Activated naive CD4-positive, alpha-beta T cell (primary cell): ENCODE results near the gene ANGPTL5.
"Not testable (repeated sequence)": the region's sequence is repeated elsewhere in the genome, so short reads cannot be mapped to it uniquely, and the experiment has no call there.

ENCODE experiments used
- DNase-seq, 4 experiments: peaks; one replicate each; lab custom pipeline; 2025; lab: John Stamatoyannopoulos, UW

ANGPTL5 gene

GRCh38 chr11:101885631-101886030, 30.7 kb downstream of the ANGPTL5 start:
- DNase-seq, result no peak

DNA sequence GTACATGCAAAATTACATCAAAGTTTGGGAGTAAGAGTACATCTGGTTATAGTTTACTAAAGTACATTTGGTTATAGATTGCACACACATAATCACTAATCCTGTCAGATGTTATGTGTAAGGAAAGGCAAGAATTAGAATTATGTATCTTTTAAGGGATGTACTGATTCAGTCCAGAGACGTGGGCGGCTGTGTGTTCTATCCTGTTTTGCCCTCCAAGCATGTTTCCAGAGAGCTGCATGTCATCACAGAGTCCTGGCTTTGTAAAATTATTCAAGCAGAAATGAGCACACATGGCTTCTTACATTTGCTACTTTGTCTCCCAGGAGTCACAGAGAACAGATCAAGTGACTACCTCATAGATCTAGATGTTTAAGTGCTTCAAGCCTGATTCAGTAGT, 34.7 kb downstream of the ANGPTL5 start:
- no peak for DNase-seq

GRCh38 chr11:101880222-101880621, 36.1 kb downstream of the ANGPTL5 start:
- no peak for DNase-seq

DNA sequence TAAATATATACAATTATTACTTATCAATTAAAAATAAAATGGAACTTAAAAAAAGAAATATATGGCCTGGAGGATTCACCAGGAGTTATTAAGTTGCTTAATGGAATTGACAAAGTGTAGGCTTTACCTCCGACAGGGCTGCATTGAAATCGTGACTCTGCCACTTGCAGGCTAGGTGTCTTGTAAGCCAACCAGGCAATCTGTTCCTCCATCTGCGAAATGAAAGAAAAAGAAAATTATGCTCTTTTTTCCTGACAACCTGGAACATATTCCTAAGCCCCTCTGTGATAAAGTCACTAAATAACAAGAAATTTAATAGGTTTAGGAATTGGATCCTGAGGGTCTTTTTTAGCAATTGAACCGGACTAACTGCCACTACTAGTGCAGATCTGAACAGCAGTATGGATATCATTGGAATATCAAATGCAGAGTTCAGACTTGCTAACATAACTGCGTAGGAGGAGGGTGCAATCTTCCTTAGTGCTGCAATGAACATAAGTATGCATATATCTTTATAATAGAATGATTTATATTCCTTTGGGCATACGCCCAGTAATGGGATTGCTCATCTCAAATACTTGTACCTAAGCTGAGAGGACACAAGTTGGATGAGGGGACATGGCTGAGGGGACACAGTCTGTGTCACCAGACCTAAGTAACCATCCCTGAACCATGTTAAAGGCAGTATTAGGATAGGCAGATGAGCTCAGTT, 44.0 kb downstream of the ANGPTL5 start:
- no peak for DNase-seq

DNA sequence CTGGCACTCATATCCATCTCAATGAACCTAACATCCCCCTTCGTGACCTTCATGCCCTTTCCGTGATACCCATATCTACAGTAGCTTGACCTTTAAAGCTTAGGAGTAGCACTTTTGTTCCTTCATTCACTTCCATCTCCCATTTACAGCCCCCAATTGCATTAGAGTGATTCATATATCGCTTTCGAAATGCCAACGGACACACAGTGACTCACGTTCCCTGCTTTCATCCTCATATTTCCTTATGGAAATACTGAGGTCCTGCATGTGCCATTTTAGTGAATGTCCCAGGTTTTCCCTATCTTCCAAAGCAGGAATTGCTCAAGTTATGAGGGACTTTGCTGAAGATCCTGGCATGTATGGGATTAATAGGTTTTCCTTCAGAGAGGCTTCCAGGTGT, 45.8 kb downstream of the ANGPTL5 start:
- no peak for DNase-seq

DNA sequence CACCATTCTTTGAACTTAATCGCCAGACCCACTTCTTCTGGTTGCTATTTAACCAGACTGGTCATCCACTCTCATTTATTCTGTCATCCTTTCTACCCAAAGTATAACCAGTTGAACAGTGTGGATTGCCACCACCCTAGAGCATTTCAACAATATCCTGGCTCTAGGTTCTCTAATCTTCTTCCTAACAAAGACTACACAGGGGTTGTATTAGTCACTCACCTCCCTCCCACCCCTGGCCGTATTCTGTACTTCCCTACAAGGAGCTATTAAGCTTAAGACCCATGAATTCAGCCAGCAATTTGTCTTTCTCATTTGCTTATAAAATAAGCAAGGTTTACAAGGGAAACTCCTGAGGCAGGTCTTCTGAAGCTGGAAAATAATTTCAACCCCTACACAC, 48.4 kb downstream of the ANGPTL5 start:
- no peak for DNase-seq

DNA sequence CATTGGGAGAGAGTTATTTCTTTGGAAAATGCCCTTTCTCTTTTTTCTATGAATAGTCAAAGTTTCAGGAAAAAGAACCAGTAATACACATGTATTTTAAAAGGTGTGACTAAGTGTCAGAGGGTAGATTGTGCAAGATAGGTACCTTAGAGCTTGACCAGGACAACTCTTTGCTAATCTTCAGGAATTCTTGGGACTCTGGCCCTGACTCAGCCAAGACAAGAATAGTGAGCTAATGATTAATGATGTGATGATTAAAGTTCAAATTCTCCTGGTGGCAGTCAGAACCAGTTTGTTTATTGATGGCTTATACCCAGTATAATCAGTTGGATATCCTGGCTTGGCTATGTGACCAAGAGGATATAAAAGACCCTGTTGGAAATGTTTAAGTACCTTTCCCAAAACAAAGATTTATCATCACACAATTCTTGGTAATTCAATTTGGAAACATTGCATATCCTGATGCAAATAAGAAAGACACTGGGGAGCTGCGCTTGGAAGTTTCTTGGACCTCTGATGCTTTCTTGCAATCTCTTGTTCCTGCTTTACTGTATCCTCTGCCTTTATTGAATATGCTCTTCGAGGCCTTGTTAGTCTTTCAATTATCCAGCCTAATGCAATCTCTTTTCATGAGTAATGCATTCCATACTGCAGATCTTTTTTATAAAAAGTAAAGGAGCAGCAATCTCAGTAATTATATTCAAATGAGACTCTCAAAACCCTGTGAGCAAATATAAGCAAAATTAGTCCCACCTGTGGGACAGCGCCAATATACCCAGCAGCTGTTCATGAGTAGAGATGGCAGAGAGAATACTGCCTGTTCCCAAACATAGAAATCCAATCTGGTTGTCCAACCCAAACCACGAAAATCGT, 49.5 kb downstream of the ANGPTL5 start:
- DNase-seq, result no peak

DNA sequence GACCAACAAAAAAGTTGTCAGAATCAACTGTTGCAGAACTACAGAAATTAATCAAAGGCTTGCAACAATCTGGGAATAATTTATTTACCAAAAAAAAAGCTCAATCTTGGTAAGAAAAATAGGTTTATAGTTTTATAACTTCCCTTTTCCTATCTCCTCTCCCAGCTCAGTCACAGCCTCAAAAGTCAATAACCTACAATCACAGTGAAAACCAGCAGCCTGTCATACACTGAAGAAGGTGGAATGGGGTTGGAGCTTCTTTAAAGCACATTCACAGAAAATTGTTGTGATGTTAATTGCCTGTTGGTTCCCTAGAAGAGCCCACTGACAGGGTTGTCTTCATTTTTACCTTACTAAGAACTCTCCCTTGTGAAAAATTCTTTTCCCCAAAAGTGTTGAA, 52.2 kb downstream of the ANGPTL5 start:
- no peak for DNase-seq

GRCh38 chr11:101863361-101863760, 53.0 kb downstream of the ANGPTL5 start:
- DNase-seq, result no peak

DNA sequence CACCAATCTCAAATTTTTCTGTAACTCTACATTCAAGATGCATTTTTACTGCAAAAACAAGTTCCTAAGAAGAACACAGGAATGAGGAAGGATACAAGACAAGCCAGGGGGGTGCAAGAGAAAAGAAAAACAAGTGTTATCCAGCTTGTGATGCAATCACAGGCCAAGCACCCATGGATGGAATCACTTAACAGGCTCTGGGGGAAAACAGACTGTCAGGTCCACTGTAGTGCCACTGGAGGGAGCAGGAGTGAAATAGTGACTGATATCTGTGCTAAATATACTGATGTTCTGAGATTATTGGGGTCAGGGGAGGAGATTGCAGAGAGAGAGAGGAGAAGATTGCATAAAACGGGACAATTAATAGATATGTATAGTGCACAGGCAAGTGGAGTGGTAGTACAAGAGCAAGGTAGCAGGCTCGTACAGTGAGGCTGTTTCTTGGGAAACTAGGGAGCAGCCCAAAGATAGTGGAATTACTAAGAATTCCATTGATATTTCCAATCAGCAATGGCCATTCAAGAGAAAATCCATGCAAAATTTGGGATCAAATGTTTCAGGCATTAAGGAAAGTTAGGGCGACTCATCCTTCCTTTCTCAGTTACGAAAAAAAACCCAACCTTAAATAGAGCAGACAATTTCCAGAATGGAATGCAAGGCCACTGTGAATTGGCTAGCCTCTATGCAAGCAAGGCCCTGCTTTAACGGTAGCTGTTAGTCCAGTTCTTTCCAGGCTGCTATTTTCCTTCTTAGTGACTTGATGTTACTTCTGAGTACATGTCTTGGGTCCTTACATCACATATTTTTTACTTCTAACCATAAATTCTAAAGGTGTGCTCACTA, 53.7 kb downstream of the ANGPTL5 start:
- no peak for DNase-seq

DNA sequence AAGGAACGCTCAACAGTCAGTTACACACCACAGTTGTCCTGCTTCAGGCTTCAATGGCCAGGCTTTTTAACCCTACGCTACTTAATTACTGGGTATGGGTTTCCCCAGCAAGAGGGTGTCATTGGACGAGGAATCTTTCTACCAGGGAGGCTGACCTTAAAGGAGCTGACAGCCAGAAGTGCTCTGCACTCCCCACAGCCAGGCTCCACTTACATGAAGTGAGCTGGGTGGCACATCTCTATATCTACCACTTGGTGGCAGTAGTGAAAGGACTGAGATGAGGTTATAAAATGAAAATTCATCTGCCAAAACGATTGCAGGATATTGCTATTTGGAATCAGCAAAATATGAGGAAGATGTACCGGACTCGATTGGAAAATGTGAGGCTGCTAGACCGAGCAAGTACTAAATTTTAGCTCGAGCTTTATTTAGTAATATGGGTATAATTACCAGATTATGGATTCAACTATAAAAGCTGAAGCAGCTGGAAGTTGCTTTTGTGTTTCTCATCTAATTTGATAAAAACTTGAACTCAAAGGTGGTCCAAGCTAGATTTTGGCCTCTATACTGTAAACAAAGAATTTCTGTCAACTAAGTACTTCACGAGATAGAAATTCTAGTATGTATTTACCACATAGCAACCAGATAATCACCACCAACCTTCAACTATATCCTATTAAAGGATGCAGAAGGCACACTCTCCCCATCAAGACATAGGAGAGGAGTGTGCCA, 55.5 kb downstream of the ANGPTL5 start:
- peak in 1 of 4 experiments; percentile 0 for DNase-seq

- not testable (repeated sequence) for DNase-seq
Observed at GRCh38 chr11:101852260-101852659, 64.1 kb downstream of the ANGPTL5 start.

DNA sequence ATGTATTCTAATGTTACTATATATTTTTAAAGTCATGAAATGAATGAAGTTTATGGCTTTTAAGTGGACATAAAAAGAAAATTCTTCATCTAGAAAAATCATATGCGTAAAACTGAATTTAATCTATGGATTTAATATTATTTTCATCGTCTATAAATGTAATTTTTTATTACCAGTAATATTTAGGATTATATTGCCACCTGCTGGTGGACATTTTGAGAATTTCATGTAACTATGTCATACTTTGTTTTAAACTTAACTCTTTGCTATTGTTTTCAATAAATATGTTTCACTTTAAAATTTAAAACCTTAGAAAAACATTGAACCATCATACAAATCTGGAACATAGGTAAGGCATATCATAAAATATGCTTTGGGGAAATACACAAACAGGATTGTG, 68.1 kb downstream of the ANGPTL5 start:
- DNase-seq, result no peak

- DNase-seq, result no peak
Observed at GRCh38 chr11:101844608-101845007, 71.7 kb downstream of the ANGPTL5 start.

DNA sequence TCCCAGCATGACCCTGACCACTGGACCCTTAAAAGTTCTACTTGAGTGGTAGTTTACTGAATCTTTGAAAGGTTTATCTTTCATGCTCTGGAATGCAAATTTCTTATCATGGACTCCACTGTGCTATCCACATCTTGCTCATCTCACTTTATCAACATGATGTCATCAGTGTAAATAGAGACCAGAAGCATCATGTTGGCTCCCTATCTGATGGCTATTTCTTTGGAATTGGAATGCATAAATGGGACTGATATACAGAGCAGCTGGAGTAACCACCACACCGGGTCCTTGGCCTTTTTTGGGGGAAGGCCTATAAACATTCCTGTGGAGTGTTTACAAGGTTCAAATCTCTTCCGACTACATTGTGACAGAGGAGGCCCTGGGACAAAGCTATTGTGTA, 75.6 kb downstream of the ANGPTL5 start:
- DNase-seq, result no peak
